ENCODE data around the gene CATSPER1. TPM values are rescaled to one million over a fixed set of nuclear protein-coding genes. Genes with fewer than 3 reads are reported as not detected.

The CATSPER1 gene
- total RNA-seq, 1 donor from 2014 or later, result not detected

DNA sequence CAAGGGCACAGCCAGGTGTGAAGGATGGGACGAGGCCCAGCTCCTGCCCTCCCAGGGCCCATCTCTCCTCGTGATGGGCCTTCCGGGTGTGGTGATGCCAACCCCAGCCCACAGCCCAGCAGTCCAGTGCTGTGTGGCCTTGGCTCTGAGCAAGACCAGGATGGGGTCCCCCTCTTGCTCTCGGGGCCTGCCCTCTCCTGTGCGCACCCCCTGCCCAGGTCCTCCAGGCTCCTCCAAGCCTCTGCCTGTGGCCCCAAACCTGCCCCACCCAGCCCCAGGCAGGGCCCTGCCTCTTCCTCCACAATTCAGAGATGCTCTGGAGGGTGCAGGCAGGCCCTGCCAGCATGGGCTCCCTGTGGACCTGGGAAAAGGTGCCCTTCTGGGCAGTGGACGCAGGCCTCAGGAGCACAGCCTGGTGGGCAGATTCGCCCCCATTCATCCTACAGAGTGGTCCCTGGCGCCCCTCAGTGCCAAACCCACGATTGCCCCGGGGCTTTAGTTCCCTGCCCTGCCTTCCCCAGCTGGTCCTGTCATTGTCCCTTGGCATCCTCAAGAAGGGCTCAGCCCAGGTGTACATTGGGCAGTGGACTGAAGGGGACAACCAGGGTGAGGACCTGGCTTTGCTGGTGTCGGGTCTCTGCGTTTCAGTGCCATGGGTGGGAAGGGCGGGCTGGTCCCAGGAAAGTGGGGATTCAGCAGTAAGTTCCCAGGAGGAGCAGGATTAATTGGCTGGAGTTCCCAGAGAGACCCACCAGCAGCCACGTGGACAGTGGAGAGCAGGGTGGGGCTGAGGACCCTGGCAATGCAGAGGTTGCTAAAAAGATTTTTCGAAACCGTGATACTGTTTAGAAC lies 44.1 kb downstream of the CATSPER1 start:
- Mint-ChIP-seq H3K27ac (ENCODE audit: unreplicated experiment) (peak overlapping the region; percentile 51), H3K4me3 (ENCODE audit: unreplicated experiment) (no peak overlapping the region), H3K9me3 (ENCODE audit: low read depth) (no peaks in the 10 kb centered on the region), H3K27me3 (ENCODE audit: low read depth) (no peaks in the 10 kb centered on the region), H3K36me3 (ENCODE audit: low read depth) (peaks cover 9% of the 10 kb centered on the region), H3K4me1 (ENCODE audit: low read depth) (peaks cover 8% of the 10 kb centered on the region)
- TF ChIP-seq CTCF (IDR thresholded peaks at IDR 0.05), result no peak
- peak; percentile 81 for DNase-seq (ENCODE audit: low spot score)

DNA sequence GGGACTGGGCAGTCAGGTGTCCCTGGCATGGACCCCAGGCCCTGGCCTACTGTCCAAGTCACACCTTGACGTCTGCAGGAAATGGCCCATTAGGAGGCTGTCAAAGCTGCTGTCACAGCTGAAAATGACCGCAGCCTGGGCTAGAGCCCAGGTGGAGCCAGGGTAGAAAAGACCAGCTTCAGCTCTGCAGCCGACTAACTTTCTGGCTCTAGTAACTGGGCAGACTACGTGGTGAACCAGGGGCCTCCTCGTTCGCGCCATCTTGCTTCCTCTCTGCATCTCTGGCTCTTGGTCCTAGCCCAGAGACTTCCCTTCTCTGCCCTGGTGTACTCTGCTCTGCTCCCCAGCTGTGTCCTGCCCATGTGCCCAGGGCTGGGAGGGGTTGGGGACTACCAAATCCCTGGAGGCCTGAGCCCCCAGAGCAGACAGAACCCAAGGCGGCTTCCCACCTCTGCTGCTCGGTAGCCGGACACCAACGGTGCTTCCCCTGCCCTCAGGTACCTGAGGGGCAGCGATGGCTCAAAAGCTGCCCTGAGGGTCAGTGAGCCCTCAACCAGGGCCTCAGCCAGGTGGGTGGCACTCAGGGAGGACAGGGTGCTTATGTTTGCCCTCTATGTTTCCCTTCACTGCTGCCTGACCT lies 45.1 kb downstream of the CATSPER1 start:
- peaks cover 8% of the 10 kb centered on the region for H3K4me1 Mint-ChIP-seq (ENCODE audit: low read depth)
- DNase-seq (ENCODE audit: low spot score), result peak; percentile 86
- no peak overlapping the region for H3K27ac Mint-ChIP-seq (ENCODE audit: unreplicated experiment)
- peaks cover 11% of the 10 kb centered on the region for H3K36me3 Mint-ChIP-seq (ENCODE audit: low read depth)
- no peaks in the 10 kb centered on the region for H3K27me3 Mint-ChIP-seq (ENCODE audit: low read depth)
- no peak overlapping the region for H3K4me3 Mint-ChIP-seq (ENCODE audit: unreplicated experiment)
- TF ChIP-seq CTCF (IDR thresholded peaks at IDR 0.05), result no peak
- H3K9me3 Mint-ChIP-seq (ENCODE audit: low read depth), result no peaks in the 10 kb centered on the region

DNA sequence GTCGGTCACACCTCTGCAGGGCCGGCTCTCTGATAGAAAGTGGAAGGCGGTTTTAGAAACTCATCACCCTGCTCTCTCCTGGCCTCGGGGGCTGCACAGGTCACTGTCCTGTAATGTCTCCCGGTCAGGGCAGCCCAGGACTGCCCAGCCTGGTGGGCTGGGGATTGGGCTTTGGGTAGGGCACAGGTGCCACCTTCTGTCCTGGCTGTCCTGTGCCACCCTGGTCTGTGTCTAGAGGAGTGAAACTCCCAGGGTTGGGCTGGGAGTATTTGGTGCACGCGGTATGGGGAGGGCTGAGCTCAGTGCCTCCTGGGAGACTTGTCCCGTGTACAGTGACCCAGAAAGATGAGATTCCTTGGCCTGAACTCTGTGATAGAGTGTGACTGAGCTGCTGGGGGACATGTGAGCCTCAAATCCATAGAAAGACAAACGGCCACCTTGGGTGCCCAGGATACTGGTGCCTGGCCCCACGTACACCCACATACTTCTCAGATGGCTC lies 47.0 kb downstream of the CATSPER1 start:
- Mint-ChIP-seq H3K4me1 (ENCODE audit: low read depth) (no peaks in the 10 kb centered on the region), H3K36me3 (ENCODE audit: low read depth) (peaks cover 16% of the 10 kb centered on the region), H3K9me3 (ENCODE audit: low read depth) (no peaks in the 10 kb centered on the region), H3K27ac (ENCODE audit: unreplicated experiment) (no peak overlapping the region), H3K4me3 (ENCODE audit: unreplicated experiment) (no peak overlapping the region), H3K27me3 (ENCODE audit: low read depth) (no peaks in the 10 kb centered on the region)
- no peak for TF ChIP-seq CTCF (IDR thresholded peaks at IDR 0.05)
- DNase-seq (ENCODE audit: low spot score), result no peak

- Mint-ChIP-seq H3K9me3 (ENCODE audit: low read depth) (no peaks in the 10 kb centered on the region), H3K4me1 (ENCODE audit: low read depth) (no peaks in the 10 kb centered on the region), H3K27ac (ENCODE audit: unreplicated experiment) (no peak overlapping the region), H3K36me3 (ENCODE audit: low read depth) (peaks cover 16% of the 10 kb centered on the region), H3K4me3 (ENCODE audit: unreplicated experiment) (no peak overlapping the region), H3K27me3 (ENCODE audit: low read depth) (no peaks in the 10 kb centered on the region)
- DNase-seq (ENCODE audit: low spot score), result no peak
- no peak for TF ChIP-seq CTCF (IDR thresholded peaks at IDR 0.05)
These were observed 47.7 kb downstream of the CATSPER1 start for GRCh38 chr11:65978391-65979238.
